RWPE2 (cell line): Measurements from ENCODE around the gene ATRX.
"Not testable (repeated sequence)": the region's sequence is repeated elsewhere in the genome, so short reads cannot be mapped to it uniquely, and the experiment has no call there.

ENCODE experiments used
- ATAC-seq: fragments of 200-7000 bp; cut with Tn5 transposase; 3 replicates; pipeline ENCODE4 v1.9.1; 2021; ENCODE audit warnings: low read depth
- DNase-seq: peaks from one replicate; pipeline ENCODE4 v3.0.0-alpha.2; 2020; ENCODE audit warnings: low spot score
- H3K27ac ChIP-seq: fragments of 450-650 bp; 2 replicates; pipeline ENCODE4 v1.5.1; 2017; ENCODE audit warnings: mild to moderate bottlenecking; ENCODE audit not compliant: poor library complexity, severe bottlenecking
- H3K27me3 ChIP-seq: fragments of 250-450 bp; sonication (Bioruptor Pico); 2 replicates; pipeline ENCODE4 v1.5.1; 2021; ENCODE audit warnings: mild to moderate bottlenecking, moderate library complexity; ENCODE audit not compliant: insufficient read depth, poor library complexity, severe bottlenecking
- H3K36me3 ChIP-seq: fragments of 250-450 bp; sonication (Bioruptor Pico); 2 replicates; pipeline ENCODE4 v1.5.1; 2020; ENCODE audit warnings: low read depth, mild to moderate bottlenecking, moderate library complexity
- H3K4me1 ChIP-seq: fragments of 250-450 bp; sonication (Bioruptor Pico); 2 replicates; pipeline ENCODE4 v1.5.1; 2021; ENCODE audit warnings: mild to moderate bottlenecking, moderate library complexity; ENCODE audit not compliant: insufficient read depth, poor library complexity, severe bottlenecking
- H3K4me3 ChIP-seq: fragments of 250-450 bp; sonication (Bioruptor Pico); 2 replicates; pipeline ENCODE4 v1.5.1; 2021; ENCODE audit warnings: mild to moderate bottlenecking, moderate library complexity; ENCODE audit not compliant: severe bottlenecking
- H3K9me3 ChIP-seq: fragments of 250-450 bp; sonication (Bioruptor Pico); 2 replicates; pipeline ENCODE4 v1.5.1; 2021; ENCODE audit warnings: mild to moderate bottlenecking, moderate library complexity; ENCODE audit not compliant: severe bottlenecking
- CTCF ChIP-seq: fragments of 450-650 bp; IDR thresholded peaks from one replicate; pipeline ENCODE4 v1.5.1; 2017; ENCODE audit warnings: mild to moderate bottlenecking, moderate library complexity; ENCODE audit not compliant: poor library complexity, severe bottlenecking

The ATRX gene

DNA sequence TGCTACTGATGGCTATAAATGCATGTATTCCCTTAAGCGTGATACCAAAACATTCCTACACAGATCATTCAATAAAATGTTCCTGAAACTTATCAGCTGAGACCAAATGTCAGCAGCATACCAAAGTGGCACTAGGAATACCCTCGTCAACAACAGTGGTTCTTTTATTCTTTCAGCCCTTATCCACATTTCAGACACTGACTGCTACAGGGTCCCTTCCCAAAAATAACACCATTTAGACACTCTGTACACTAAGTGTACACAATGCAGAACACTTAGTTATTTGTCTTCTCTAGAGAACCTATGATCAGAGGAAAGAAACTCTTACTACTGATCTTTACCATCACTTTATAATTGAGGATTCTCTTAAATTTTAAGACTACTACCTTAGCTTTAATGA, 94.1 kb downstream of the ATRX start:
- Histone ChIP-seq H3K27ac (no peak overlapping the region), H3K4me1 (no peaks in the 10 kb centered on the region), H3K9me3 (no peaks in the 10 kb centered on the region), H3K27me3 (no peaks in the 10 kb centered on the region), H3K36me3 (peaks cover 29% of the 10 kb centered on the region), H3K4me3 (no peak overlapping the region)
- no peak for TF ChIP-seq CTCF
- ATAC-seq, result no peak
- DNase-seq, result no peak

DNA sequence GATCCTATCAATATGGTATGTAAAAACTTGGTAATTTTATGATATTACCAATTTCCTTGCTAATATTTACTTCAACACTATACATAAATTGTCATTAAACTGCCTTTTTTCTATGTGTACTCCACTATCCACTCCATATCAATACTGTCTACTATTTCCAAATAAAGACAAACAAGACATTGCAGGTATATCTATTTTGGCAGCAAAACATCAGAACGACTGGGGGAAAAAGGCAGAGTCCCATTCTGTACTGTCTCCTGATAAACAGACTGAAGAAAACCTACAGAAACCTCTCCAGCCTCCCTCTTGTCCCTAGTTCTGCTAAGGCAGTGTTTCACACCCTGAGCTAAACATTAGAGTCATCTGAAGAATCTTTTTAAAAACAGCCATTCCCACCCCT, 96.6 kb downstream of the ATRX start:
- Histone ChIP-seq H3K4me1 (no peaks in the 10 kb centered on the region), H3K27ac (no peak overlapping the region), H3K4me3 (no peak overlapping the region), H3K27me3 (no peaks in the 10 kb centered on the region), H3K9me3 (no peaks in the 10 kb centered on the region), H3K36me3 (peaks cover 24% of the 10 kb centered on the region)
- DNase-seq (no peak), ATAC-seq (no peak)
- TF ChIP-seq CTCF, result no peak

DNA sequence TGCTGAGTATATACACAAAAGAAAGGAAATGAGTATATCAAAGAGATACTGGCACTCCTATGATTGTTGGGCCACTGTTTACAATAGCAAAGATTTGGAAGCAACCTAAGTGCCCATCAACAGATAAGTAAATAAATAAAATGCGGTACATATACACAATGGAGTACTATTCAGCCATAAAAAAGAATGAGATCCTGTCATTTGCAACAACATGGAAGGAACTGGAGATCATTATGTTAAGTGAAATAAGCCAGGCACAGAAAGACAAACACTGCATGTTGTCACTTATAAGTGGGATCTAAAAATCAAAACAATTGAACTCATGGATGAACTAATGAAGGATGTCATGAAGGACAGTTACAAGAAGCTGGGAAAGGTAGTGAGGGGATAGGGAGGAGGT, 100.3 kb downstream of the ATRX start:
- not testable (repeated sequence) for H3K9me3 ChIP-seq, DNase-seq, ATAC-seq, H3K27me3 ChIP-seq, H3K27ac ChIP-seq, H3K4me3 ChIP-seq, H3K4me1 ChIP-seq
- H3K36me3 ChIP-seq, result peaks cover 23% of the 10 kb centered on the region; the same call in 1 of the 2 replicates

DNA sequence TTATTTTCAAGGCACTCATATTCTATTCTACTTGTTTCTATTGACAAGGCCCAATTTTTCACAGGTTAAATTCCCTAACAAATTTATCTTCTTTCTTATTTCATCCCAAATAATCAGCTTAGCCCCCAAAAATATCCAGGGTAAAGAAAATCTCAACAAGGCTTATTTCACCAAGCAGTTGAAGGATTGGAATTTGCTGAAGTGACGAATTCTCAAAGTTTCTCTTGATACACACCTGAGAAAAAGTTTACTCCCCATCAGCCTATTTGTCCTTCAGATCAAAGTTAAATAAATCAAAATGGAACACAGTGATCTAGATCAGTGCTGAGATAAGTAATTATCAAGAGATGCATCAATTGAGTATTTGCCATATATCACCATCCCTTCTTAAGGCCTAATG, 106.9 kb downstream of the ATRX start:
- Histone ChIP-seq H3K36me3 (peaks cover 7% of the 10 kb centered on the region; the same call in 1 of the 2 replicates), H3K4me3 (no peak overlapping the region), H3K27me3 (no peaks in the 10 kb centered on the region), H3K4me1 (no peaks in the 10 kb centered on the region), H3K27ac (no peak overlapping the region), H3K9me3 (no peaks in the 10 kb centered on the region)
- DNase-seq, result no peak
- no peak for ATAC-seq
- TF ChIP-seq CTCF, result no peak

GRCh38 chrX:77675986-77676385, 110.0 kb downstream of the ATRX start:
- Histone ChIP-seq H3K4me1 (no peaks in the 10 kb centered on the region), H3K9me3 (no peaks in the 10 kb centered on the region), H3K36me3 (no peaks in the 10 kb centered on the region), H3K27me3 (no peaks in the 10 kb centered on the region), H3K27ac (no peak overlapping the region), H3K4me3 (no peak overlapping the region)
- ATAC-seq, result no peak
- TF ChIP-seq CTCF, result no peak
- DNase-seq, result no peak
